CD4-positive, alpha-beta T cell treated with Interleukin-6 at 100 ng/mL for 8 hours (primary cell): ENCODE results near the gene FLYWCH2.

Experiments
- DNase-seq: peaks from one replicate; pipeline ENCODE4 v3.0.0-alpha.2; 2020; ENCODE audit warnings: mixed read lengths, low spot score

FLYWCH2 gene

DNA sequence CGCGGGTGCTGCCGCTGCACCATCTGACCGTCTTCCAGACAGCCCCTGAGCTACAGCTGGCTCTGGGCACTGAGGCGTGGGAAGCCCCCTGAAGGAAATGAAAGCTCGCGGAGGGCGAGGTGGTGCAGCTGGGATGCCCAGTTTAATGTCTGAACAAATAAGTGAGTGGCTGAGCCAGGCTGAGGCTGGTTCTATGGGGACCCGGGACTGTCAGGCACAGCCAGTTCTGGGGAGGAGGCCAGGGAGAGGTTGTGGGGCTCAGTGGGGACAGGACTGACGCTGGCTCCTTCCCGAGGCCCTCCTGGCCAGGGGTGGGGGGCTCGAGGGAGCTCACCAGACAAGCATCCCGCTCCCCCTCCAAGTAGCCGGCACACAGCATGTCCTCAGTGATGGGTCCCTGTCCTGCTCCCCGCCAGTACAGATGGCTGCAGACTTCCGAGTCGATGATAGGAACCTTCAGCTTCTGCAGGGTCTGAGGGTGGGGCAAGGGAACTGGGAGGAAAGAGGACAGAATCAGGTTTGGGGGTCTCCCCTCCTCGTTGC lies 29.4 kb upstream of the FLYWCH2 start:
- no peak for DNase-seq

- DNase-seq, result no peak
Measured at GRCh38 chr16:2854700-2855309, 28.2 kb upstream of the FLYWCH2 start.

DNA sequence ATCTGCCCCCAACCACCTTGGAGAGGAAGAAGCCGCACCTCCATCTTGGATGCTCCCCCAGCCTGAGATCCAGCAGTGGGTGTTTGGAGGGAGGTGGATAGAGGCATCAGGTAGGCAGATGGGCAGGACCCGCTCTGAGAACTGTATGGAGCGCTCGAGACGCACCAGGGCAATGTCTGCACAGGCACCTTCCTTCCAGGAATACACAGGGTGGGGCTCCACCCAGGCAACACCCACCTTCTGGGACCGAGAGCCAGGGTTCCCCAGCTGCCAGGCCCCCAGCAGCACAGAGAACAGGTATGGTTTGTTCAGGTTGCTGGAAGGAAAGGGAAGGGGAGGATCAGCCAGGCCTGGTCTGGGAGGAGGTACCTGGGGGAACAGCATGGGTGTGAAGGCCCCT lies 27.5 kb upstream of the FLYWCH2 start:
- DNase-seq, result no peak

- DNase-seq, result no peak
Measured at GRCh38 chr16:2856061-2856670, 26.8 kb upstream of the FLYWCH2 start.

DNA sequence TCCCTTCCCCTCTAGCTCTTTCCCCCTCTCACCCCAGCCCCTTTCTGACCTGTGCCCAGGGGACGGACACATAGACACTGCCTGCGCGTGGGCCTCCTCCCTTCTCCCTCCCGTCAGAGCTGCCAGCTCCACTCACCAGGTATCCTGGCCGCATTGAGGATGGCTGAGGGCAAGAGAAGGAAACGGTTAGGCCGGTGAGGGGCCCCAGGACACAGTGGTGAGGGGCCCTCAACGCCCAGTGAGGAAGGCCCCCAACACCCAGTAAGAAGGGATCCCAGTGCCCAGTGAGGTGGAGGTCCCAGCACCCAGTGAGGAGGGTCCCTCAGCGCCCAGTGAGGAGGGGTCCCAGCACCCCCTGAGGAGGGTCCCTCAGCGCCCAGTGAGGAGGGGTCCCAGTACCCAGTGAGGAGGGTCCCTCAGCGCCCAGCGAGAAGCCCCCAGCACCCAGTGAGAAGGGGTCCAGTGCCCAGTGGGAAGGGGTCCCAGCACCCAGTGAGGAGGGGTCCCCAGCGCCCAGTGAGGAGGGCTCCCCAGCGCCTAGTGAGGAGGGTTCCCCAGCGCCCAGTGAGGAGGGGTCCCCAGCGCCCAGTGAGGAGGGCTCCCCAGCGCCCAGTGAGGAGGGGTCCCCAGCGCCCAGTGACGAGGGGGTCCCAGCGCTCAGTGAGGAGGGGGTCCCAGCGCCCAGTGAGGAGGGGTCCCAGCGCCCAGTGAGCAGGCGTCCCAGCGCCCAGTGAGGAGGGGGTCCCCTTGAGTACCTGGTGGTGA lies 26.1 kb upstream of the FLYWCH2 start:
- no peak for DNase-seq

DNA sequence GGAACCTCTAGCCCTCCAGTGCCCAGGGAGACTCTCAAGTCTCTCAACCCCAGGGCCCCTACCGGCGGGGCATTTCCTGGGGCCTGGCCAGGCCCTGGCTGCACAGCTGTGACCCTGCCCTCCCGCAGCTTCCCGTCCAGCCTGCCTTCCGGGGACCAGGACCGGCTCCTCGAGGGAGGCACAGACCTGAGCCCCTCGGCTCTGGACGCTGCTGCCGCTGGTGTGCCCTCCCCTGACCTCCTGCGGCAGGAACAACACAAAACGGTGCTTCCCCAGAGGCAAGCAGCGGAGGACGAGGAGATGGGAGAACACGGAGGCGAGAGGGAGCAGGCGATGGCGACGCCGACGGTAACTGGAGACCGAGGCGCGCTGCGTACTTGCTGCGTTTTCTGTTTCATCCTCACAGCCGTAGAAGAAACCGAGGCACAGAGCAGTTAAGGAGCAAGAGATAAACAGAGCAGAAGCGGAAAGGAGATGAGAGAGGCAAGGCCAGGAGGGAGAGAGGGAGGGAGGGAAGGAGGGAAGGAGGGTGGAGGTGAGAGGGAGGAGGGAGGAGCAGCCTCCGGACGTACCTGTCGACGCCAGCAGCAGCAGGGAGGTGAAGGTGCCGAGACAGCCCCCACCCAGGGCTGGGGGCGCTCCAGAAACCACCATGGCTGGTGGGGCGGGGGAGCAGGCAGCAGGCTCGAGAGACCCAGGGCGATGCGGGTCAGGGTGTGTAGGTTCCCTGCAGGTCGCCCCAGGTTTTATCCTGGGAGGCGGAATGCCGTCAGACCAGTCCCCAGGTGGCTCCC lies 25.4 kb upstream of the FLYWCH2 start, which contains the start of gene PRSS22:
Gene PRSS22, minus strand, starts transcription at position 720 of the 794 bp plus-strand sequence. Its CDS starts 66 bp downstream, at position 654.
- no peak for DNase-seq

DNA sequence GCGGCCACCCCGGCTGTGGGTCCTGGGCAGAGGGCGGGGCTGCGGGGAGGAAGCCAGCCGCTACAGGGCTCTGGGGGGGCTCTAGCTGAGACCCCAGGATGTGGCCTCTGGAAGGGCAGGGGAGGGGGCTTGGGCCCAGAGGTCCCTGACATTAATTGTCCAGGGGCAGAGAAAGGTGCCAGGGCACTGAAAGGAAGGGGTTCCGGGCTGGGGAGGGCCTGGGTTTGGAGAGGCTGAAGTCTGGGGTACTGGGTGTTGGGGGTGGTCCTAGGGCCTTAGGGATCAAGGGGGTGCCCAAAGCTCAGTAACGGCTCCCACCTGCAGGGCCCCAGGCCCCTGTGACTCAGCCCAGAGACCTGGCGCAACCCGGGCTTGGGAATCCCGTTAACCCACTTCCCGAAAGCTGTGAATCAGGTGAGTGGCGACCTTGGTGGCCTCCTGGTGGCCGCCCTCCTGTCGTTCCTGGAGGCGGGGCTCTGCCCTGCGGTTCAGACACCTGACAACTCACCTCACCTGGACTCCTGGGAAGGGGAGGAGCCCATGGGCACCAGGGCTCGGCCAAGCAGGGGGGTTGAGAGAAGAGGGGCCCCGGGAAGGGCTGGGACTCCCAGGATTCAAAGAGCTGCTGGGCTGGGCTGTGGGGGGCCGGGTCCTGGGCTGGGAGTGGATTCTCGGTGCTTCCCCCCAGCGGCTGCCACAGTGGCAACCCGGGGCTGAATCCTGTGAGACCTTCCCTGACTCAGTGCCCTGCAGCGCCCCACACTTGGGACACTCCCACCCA lies 24.6 kb upstream of the FLYWCH2 start:
- DNase-seq, result no peak

- DNase-seq, result no peak
Measured at GRCh38 chr16:2859686-2860265, 23.2 kb upstream of the FLYWCH2 start.

DNA sequence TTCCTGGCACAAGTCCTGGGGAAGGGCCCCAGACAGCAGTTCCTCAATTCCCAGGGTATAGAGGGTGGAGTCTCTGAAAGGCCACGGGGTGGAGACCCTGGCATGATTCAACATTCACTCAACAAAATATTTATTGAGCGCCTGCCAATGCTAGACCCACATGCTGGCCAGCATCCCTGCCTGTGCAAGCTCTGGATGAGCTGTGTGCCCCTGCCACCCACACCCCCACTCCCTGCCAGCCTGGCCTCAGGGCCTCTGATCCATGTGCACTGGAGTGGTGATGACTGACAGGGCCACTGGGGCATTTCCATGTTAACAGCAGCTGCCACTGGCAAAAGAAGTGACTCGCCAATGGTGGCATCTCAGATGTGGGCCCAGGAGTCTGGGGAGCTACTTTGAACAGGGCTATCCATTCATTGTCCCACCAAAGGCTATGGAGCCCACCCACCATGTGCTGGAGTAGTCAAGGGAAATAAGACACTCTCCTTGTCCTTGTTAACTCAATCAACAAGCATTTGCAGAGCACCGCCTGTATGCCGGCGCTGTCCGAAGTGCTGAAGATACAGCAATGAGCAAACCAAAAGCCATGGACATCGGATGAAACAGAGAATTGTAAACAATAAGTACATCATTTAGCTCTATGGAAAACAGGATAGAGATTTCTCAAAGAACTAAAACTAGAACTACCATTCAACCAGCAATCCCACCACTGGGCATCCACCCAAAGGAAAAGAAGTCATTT lies 22.0 kb upstream of the FLYWCH2 start:
- DNase-seq, result no peak

GRCh38 chr16:2865651-2866050 lies 17.4 kb upstream of the FLYWCH2 start:
- DNase-seq, result no peak

DNA sequence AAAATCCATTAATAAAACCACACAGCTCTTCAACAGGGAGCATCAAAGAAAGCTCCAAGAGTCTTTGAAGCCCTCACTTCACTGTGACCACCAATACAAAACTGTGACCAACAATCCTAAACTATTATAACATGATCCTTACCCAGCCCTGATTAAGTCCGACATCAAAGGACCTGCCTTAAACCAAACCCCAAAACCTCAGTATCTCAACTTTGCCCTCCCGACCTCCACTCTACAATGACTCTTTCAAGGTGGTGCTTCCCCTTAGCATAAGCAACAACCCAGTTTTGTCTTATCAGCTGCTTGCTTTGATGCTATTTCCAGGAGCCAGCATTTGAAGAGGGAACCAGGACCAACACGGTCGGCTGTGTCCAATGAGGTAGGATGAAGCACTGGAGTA lies 16.6 kb upstream of the FLYWCH2 start:
- no peak for DNase-seq

DNA sequence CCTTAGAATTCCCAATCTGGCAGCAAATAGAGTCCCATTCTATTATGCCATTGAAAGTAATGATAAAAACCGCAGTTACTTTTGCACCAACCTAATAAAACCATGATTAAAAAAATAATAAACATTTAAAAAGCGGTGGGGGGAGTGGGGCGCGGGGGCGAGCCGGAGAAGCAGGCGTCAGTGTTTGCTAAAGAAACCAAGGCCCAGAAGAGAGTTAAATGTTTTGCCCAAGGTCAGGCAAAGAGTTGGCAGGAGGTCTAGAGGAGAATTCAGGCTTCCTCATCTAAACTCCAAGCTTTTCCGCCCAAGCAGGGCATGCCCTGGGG lies 15.4 kb upstream of the FLYWCH2 start:
- no peak for DNase-seq

DNA sequence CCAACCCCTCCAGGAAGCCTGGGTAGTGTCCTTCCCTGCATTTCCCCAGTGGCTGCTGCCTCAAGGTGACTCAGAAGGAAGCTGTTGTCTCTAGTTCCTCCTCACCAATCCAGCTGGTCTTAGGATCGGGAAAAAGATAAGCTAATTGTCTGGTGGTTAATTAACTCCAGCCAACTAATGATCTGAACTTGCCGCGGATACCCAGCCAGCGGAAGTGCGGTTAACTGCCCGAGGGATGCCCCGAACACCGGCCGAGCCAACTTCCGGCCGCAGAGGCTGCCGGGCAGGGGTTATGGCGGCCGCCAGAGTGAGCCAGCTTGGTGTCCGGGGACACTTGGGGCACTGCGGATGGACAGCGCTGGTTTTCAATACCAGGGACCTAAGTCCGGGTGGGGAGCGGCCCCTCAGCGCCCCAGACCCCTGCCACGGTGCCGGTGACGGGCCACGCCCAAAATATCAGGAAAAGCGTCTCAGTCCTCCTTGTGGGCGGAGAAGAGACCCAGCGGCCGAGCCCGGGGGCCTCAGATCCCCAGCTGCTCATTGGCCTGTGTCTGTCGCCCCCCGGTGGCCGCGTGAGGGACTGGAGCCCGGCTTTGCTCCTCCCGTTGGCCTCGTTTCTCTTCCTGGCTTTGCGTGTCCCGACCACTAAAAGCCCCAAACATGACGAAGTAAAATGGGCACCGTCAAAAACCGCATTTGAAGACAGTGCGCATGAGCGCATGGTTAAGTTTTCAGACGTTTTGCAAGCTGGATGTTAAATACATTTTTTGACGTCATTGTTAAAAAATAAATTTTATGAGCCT lies 14.8 kb upstream of the FLYWCH2 start:
- peak; percentile 92 for DNase-seq

DNA sequence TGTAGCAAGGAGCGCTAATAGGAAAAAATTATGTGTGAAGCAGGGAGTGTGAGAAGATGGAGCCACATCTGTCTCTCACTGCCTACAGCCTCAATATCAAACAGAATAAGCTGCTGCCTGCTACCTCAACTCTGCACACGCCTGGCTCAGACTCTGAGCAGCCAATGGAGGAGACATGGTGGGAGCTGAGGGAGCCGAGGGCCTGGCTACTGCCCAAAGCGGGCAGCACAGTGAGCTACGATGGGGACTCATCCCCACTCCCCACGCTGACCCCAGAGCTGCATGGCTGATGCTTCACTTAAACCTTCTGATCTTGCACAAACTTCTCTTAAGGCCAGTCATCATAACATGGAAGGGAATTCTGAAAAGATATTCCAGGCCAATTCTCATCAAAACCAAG lies 11.1 kb upstream of the FLYWCH2 start:
- no peak for DNase-seq

- DNase-seq, result no peak
Measured at GRCh38 chr16:2874032-2874911, 8.7 kb upstream of the FLYWCH2 start.

DNA sequence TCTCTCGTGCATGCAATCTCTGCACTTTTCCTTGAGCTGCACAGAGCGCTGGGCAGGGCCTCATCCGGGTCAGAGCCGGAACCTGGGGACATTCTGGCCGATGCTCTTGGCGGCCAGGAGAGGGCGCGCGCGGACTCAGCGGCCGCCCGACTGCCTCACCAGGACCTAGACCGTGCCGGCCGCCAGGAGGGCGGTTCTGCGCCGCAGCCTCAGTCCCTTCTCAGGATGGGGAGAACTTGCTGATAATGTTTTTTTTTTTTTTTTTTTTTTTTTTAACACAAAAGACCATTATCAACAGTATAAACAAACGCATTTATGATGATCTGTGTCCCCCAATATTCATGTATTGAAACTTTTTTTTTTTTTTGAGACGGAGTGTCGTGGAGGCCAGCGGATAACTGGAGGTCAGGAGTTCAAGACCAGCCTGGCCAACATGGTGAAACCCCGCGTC lies 8.1 kb upstream of the FLYWCH2 start:
- DNase-seq, result peak; percentile 71

DNA sequence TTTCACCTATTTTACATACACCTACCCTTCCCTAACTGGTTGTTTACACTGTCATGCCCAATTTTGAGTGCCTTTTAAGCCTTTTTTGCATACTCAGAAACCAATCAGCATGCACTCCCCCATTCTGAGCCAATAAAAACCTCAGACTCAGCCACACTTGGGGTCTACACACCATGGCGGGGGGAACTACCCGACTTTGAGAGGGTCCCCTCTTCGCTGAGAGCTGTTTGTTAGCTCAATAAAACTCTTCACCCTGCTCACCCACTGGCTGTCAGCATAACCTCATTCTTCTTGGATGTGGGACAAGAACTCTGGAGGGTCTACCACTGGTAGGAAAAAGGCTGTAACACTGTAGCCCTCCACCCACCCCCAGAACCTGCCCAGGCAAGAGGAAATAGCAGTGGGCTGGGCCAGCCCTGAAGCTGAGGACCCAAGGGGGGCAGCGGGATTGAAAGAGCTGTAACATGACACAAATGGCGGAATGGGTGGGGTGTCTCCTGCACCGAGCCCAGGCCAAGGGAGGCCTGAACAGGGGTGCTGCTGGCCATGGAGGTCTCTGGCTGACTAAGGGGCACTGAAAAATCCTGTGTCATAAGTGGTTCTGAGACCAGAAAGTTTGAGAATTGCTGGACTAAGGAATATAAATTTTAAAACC lies 3.0 kb upstream of the FLYWCH2 start:
- no peak for DNase-seq
